Measurements from ENCODE around the gene NIT1.

The NIT1 gene

DNA sequence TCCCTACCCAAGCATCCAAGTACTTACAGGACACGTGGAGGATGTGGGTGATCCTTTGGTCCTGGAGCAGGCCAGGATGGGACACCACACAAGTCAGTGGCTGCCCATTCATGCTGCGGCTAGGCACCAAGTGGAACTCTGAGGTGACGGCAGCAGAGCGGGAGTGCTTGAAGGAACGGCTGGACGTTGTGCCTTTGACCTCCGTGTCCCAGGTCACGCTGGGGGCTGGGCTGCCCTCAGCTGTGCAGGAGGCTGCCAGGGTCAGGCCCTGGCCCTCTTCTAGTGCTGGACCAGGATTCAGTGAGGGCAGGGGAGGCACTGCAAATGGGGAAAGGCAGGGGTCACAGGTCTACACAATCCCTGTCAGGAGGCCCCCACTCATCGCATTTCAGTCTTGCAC lies 40.5 kb upstream of the NIT1 start:
- TF ChIP-seq, protein P1, sequence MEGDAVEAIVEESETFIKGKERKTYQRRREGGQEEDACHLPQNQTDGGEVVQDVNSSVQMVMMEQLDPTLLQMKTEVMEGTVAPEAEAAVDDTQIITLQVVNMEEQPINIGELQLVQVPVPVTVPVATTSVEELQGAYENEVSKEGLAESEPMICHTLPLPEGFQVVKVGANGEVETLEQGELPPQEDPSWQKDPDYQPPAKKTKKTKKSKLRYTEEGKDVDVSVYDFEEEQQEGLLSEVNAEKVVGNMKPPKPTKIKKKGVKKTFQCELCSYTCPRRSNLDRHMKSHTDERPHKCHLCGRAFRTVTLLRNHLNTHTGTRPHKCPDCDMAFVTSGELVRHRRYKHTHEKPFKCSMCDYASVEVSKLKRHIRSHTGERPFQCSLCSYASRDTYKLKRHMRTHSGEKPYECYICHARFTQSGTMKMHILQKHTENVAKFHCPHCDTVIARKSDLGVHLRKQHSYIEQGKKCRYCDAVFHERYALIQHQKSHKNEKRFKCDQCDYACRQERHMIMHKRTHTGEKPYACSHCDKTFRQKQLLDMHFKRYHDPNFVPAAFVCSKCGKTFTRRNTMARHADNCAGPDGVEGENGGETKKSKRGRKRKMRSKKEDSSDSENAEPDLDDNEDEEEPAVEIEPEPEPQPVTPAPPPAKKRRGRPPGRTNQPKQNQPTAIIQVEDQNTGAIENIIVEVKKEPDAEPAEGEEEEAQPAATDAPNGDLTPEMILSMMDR (IDR thresholded peaks at IDR 0.05): no peak
- no peak for DNase-seq
- Histone ChIP-seq H3K9me3 (no peaks in the 10 kb centered on the region), H3K36me3 (peaks cover 0 to 7% (median 0%) of the 10 kb centered on the region in 3 donors), H3K4me3 (no peak overlapping the region), H3K4me1 (peaks cover 0 to 11% (median 0%) of the 10 kb centered on the region in 4 donors), H3K27me3 (peaks cover 0 to 4% of the 10 kb centered on the region in 2 donors), H3K27ac (no peak overlapping the region)
- intact Hi-C loops (cut with DNase I; ENCODE audit: low total_unique reads): no loop called here

DNA sequence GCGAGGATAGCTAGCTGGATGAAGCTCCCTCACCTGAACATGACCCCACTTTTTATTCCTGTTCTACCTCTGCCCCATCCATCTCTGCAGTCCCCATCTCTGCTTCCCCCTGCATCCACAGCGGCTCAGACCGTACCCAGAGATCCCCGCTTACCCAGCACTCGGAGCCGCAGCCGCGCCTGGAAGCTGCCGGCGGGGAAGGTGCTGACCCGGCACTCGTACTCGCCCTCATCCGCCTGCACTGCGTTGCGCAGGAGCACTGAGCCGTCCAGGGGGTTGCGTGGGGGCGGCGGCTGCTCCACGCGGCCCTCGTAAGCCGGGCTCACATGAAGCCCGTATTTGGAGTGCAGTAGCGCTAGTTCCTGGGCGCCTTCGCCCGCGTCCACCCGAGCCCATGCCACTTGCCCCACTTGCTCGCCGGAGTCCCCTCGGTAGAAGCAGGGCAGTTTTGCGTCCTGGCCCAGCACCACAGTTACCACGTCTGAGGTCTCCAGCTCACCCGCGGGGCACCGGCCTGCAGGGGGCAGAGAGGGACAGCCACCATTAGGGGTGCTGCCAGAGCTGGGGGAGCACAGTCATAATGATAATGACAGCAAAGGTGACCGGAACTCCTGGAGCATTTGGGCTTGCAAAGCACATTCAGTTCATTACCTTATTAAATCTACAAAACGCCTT lies 38.3 kb upstream of the NIT1 start:
- DNase-seq: no peak
- Histone ChIP-seq H3K27me3 (peaks cover 0 to 4% of the 10 kb centered on the region in 2 donors), H3K4me3 (no peak overlapping the region), H3K4me1 (peaks cover 0 to 16% (median 0%) of the 10 kb centered on the region in 4 donors), H3K9me3 (no peaks in the 10 kb centered on the region), H3K36me3 (no peaks in the 10 kb centered on the region), H3K27ac (no peak overlapping the region)
- intact Hi-C loops (cut with DNase I; ENCODE audit: low total_unique reads): no loop called here
- TF ChIP-seq, protein P1 (IDR thresholded peaks at IDR 0.05): no peak

DNA sequence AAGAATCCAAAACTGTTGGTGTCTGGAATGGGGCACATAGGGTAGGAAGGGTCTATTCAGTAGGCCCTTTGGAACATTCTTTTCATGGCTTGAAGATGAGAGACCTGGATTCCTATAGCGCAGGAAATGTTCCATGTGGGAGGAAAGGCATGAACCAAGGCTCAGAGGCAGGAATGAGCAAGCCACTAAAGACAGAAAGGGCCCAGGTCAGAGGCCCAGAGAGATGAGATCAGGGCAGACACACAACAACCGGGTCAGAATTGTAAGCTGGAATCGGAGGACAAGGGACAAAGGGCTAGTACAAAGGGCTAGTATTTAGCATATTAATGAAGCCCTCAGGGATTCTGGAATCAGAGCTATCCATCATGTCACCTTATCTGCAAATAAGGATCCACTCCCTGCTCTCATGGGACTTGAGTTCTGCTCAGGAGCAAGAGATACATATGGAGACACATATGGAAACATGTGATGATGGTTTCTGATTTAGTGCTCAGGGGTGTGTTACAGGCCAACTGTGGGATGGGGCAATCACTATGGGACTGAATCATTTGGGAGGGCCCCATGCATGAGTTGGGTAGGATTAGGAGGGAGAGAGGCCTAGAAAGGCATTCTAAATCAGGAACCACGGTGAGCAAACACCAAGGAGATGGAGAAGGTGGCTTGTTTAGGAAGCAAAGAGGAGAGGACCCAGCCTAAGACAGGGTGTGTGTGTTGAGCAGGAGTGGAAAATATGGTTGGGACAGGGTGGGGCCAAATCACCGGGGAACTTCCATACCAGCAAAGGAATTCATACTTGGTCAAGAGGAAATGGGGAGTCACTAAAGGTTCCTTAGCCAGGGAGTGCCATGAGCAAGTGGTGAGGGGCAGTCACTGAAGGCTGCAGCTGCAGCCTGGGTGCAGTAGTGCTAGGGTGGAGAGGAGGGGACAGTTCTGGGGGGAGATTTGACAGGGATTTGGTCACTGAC lies 37.2 kb upstream of the NIT1 start:
- DNase-seq: no peak
- intact Hi-C loops (cut with DNase I; ENCODE audit: low total_unique reads): no loop called here
- no peak overlapping the region for H3K4me3 ChIP-seq
- no peaks in the 10 kb centered on the region for H3K36me3 ChIP-seq
- H3K4me1 ChIP-seq: peaks cover 0 to 16% (median 0%) of the 10 kb centered on the region in 4 donors
- no peak overlapping the region for H3K27ac ChIP-seq
- TF ChIP-seq, protein P1 (IDR thresholded peaks at IDR 0.05): no peak
- H3K27me3 ChIP-seq: peaks cover 0 to 4% of the 10 kb centered on the region in 2 donors
- no peaks in the 10 kb centered on the region for H3K9me3 ChIP-seq

DNA sequence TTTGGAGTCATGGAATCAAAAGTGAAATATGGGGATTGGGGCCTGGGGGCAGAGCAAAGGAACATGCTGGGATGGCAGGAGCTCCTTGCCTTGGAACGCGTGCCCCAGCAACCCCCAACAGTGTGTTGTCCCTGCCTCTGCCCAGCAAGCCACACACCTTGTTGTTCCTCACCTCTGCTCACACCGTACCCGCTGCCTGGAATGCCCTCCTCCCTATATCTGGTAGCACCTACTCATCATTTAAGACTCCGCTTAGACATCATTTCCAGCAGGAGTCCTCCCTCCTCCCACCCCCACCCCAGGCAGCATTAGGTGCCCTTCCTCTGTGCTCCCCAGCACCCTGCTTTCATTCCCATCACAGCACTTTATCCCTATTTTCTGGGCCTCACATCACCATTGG lies 36.4 kb upstream of the NIT1 start:
- no peaks in the 10 kb centered on the region for H3K36me3 ChIP-seq
- no peak for DNase-seq
- intact Hi-C loops (cut with DNase I; ENCODE audit: low total_unique reads): no loop called here
- no peaks in the 10 kb centered on the region for H3K9me3 ChIP-seq
- no peak overlapping the region for H3K27ac ChIP-seq
- peaks cover 0 to 16% (median 0%) of the 10 kb centered on the region in 4 donors for H3K4me1 ChIP-seq
- peaks cover 0 to 9% of the 10 kb centered on the region in 2 donors for H3K27me3 ChIP-seq
- TF ChIP-seq, protein P1 (IDR thresholded peaks at IDR 0.05): no peak
- H3K4me3 ChIP-seq: no peak overlapping the region

DNA sequence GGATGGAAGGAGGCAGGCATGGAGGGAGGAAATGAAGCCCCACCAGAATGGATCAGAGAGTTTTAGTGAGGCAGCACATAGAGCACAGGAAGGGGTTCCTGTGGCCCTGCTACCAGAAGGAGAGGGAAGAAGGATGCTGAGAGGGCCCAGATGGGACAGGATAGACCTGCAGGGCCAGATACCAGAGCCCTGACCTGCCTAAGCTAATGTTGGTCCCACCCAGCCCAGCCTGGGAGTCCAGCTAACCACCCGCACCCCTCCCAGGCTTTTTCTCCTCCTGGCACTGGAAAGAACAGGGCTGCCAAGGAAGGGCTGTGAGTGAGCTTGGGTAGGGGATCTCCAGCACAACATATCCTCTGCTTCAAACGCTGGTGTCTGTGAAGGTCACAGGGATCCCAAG lies 35.4 kb upstream of the NIT1 start:
- H3K27ac ChIP-seq: no peak overlapping the region
- intact Hi-C loops (cut with DNase I; ENCODE audit: low total_unique reads): no loop called here
- peaks cover 0 to 16% (median 0%) of the 10 kb centered on the region in 4 donors for H3K4me1 ChIP-seq
- peaks cover 0 to 15% of the 10 kb centered on the region in 2 donors for H3K27me3 ChIP-seq
- H3K36me3 ChIP-seq: no peaks in the 10 kb centered on the region
- TF ChIP-seq, protein P1 (IDR thresholded peaks at IDR 0.05): no peak
- no peak for DNase-seq
- no peak overlapping the region for H3K4me3 ChIP-seq
- no peaks in the 10 kb centered on the region for H3K9me3 ChIP-seq
